SK-N-SH (cell line): ENCODE results near the gene RBM4B. TPM values are rescaled to one million over a fixed set of nuclear protein-coding genes. Genes with fewer than 3 reads are reported as not detected.

Source experiments
- CTCF ChIA-PET: fragments of 300-600, 350-600 bp; formaldehyde crosslinking; extraction: SDS; loops from one replicate; lab custom pipeline; 2021; lab: Yijun Ruan, JAX
- POLR2A ChIA-PET: fragments of 350-600 bp; sonication (Branson Sonifier 250); formaldehyde crosslinking; extraction: SDS; loops from one replicate; lab custom pipeline; 2020; ENCODE audit warnings: antibody characterized with exemption, inconsistent platforms; lab: Yijun Ruan, JAX
- DNase-seq: peaks from one replicate; pipeline ENCODE4 v3.0.0; 2012
- H2AFZ ChIP-seq: fragments of 200-600 bp; sonication (generic); 2 replicates; pipeline ENCODE4 v1.8.1; 2016; ENCODE audit warnings: antibody characterized with exemption, mild to moderate bottlenecking, low read depth
- H3F3A ChIP-seq: fragments of 200-600 bp; sonication (generic); replicated peaks from 2 replicates; pipeline ENCODE3; 2016; ENCODE audit warnings: antibody characterized with exemption, mild to moderate bottlenecking; ENCODE audit not compliant: insufficient read depth
- H3K27ac ChIP-seq, 2 experiments: fragments of 200-500 bp in 1 of 2; fragments of 200-600 bp in 1 of 2; sonication (Bioruptor generic) in 1 of 2; sonication (generic), shearing (Covaris generic) in 1 of 2; 2 replicates each; pipeline versions ENCODE4 v1.5.1 to v1.6.1; 2014 to 2016; ENCODE audit warnings: low read depth in 2 of 2, inconsistent platforms in 1 of 2, low read length in 1 of 2, mild to moderate bottlenecking in 1 of 2, mixed read lengths in 1 of 2
- H3K27me3 ChIP-seq: fragments of 200-600 bp; sonication (generic), shearing (Covaris generic); 2 replicates; pipeline ENCODE4 v1.6.1; 2016; ENCODE audit warnings: mixed run types; ENCODE audit not compliant: insufficient read depth
- H3K36me3 ChIP-seq, 2 experiments: fragments of 200-500 bp in 1 of 2; fragments of 200-600 bp in 1 of 2; sonication (Bioruptor generic) in 1 of 2; sonication (generic) in 1 of 2; replicated peaks in 1 of 2; 2 replicates each; pipeline versions ENCODE3 to v1.5.1; 2014 to 2016; ENCODE audit warnings: low read length in 1 of 2, mild to moderate bottlenecking in 1 of 2; ENCODE audit not compliant: insufficient read depth in 2 of 2, control insufficient read depth in 1 of 2
- H3K4me1 ChIP-seq, 2 experiments: fragments of 200-500 bp in 1 of 2; fragments of 200-600 bp in 1 of 2; sonication (Bioruptor generic) in 1 of 2; sonication (generic), shearing (Covaris generic) in 1 of 2; 2 replicates each; pipeline versions ENCODE4 v1.5.1 to v1.6.1; 2014 to 2016; ENCODE audit warnings: low read depth in 1 of 2, low read length in 1 of 2, mixed run types in 1 of 2; ENCODE audit not compliant: insufficient read depth in 2 of 2, control insufficient read depth in 1 of 2
- H3K4me2 ChIP-seq: fragments of 200-600 bp; sonication (generic), shearing (Covaris generic); 2 replicates; pipeline ENCODE4 v1.6.1; 2017; ENCODE audit warnings: mixed run types
- H3K4me3 ChIP-seq, 2 experiments: fragments of 200-500 bp in 1 of 2; fragments of 200-600 bp in 1 of 2; sonication (Bioruptor generic) in 1 of 2; sonication (generic), shearing (Covaris generic) in 1 of 2; 2 replicates each; pipeline versions ENCODE4 v1.5.1 to v1.8.1; 2014 to 2016; ENCODE audit warnings: low read depth in 2 of 2, inconsistent platforms in 1 of 2, low read length in 1 of 2, mild to moderate bottlenecking in 1 of 2, mixed read lengths in 1 of 2, moderate library complexity in 1 of 2
- H3K79me2 ChIP-seq: fragments of 200-600 bp; sonication (generic); 2 replicates; pipeline ENCODE4 v1.8.1; 2017; ENCODE audit warnings: mild to moderate bottlenecking; ENCODE audit not compliant: insufficient read depth
- H3K9ac ChIP-seq: fragments of 200-600 bp; sonication (generic); 2 replicates; pipeline ENCODE4 v1.6.1; 2017; ENCODE audit warnings: mixed run types
- H3K9me2 ChIP-seq: fragments of 200-600 bp; sonication (generic); 2 replicates; pipeline ENCODE4 v1.6.1; 2017; ENCODE audit warnings: mixed run types
- H3K9me3 ChIP-seq: fragments of 200-600 bp; sonication (generic); 2 replicates; pipeline ENCODE4 v1.6.1; 2017; ENCODE audit warnings: mixed run types, mild to moderate bottlenecking, moderate library complexity
- H4K20me1 ChIP-seq: fragments of 200-600 bp; sonication (generic); 2 replicates; pipeline ENCODE4 v1.6.1; 2017; ENCODE audit warnings: mild to moderate bottlenecking, mixed run types; ENCODE audit not compliant: insufficient read depth
- CTCF ChIP-seq: fragments of 200-600 bp; sonication (generic); IDR thresholded peaks from 2 replicates; pipeline ENCODE4 v1.6.1; 2017; ENCODE audit warnings: antibody characterized with exemption, mild to moderate bottlenecking, moderate library complexity
- FOXJ3 ChIP-seq: sonication (generic); formaldehyde crosslinking; IDR thresholded peaks from 2 replicates; pipeline ENCODE4 v1.5.1; 2020; ENCODE audit warnings: mild to moderate bottlenecking, missing genetic modification reagents
- FOXM1 ChIP-seq: IDR thresholded peaks from 2 replicates; pipeline ENCODE4 v1.4.0; 2012; ENCODE audit warnings: low read depth, mild to moderate bottlenecking
- GABPA ChIP-seq: IDR thresholded peaks from 2 replicates; pipeline ENCODE4 v1.4.0; 2012; ENCODE audit warnings: low read depth, mild to moderate bottlenecking
- GATA2 ChIP-seq: sonication (generic); formaldehyde crosslinking; IDR thresholded peaks from 2 replicates; pipeline ENCODE4 v1.5.0; 2020; ENCODE audit warnings: mild to moderate bottlenecking, missing genetic modification reagents
- JUND ChIP-seq: IDR thresholded peaks from 2 replicates; pipeline ENCODE4 v1.4.0; 2012
- NRF1 ChIP-seq: IDR thresholded peaks from 2 replicates; pipeline ENCODE4 v1.6.1; 2012; ENCODE audit warnings: low read depth, mild to moderate bottlenecking, low read length
- RFX5 ChIP-seq: IDR thresholded peaks from 2 replicates; pipeline ENCODE4 v1.6.1; 2012; ENCODE audit warnings: mild to moderate bottlenecking, improper control_type of control experiment, low read length
- SIN3A ChIP-seq: IDR thresholded peaks from 2 replicates; pipeline ENCODE4 v1.6.1; 2012; ENCODE audit warnings: low read depth, mild to moderate bottlenecking, low read length, moderate library complexity, borderline replicate concordance
- SMC3 ChIP-seq: IDR thresholded peaks from 2 replicates; pipeline ENCODE4 v1.6.1; 2012; ENCODE audit warnings: low read depth, low read length, improper control_type of control experiment
- TAF1 ChIP-seq: IDR thresholded peaks from 2 replicates; pipeline ENCODE4 v1.6.1; 2012; ENCODE audit warnings: low read depth, mild to moderate bottlenecking, low read length, moderate library complexity, borderline replicate concordance
- YY1 ChIP-seq: IDR thresholded peaks from 2 replicates; pipeline ENCODE4 v1.4.0; 2012; ENCODE audit warnings: low read depth, mild to moderate bottlenecking
- WGBS: methylation state at CpG from one replicate; pipeline ENCODE4 v1.1.6; 2017; ENCODE audit warnings: low lambda C conversion rate; 5-methylcytosine and 5-hydroxymethylcytosine counted together
- polyA plus RNA-seq, 3 experiments: library from polyadenylated mRNA; depleted of rRNA; stranded (reverse); fragments of >200 nt; gene quantifications; 2 replicates each; pipeline ENCODE4 v1.2.3, GENCODE V29; 2012

RBM4B gene
- polyA plus RNA-seq, 1 of the 3 experiments (the other 2 are of a cell fraction) = 31.1 TPM

GRCh38 chr11:66631883-66632282 lies 45.8 kb downstream of the RBM4B start:
- no peak overlapping the region for H3K27ac ChIP-seq
- no peak overlapping the region for H3K4me3 ChIP-seq
- CTCF ChIA-PET = interaction anchor here (1.6 kb wide), 1 partner anchor 39 kb away, joined by 5 read pairs; the partner anchor contains the start of genes CCDC87 and CCS
- no peak for DNase-seq
- H3K4me2 ChIP-seq = no peak overlapping the region
- H3K36me3 ChIP-seq = peaks cover 32 to 47% of the 10 kb centered on the region in 2 experiments
- TF ChIP-seq YY1 (no peak), FOXM1 (no peak)
- H3K9me3 ChIP-seq = no peaks in the 10 kb centered on the region
- H3K79me2 ChIP-seq = peaks cover 100% of the 10 kb centered on the region
- H3F3A ChIP-seq = peaks cover 24% of the 10 kb centered on the region
- H2AFZ ChIP-seq = no peak overlapping the region
- H3K27me3 ChIP-seq = no peaks in the 10 kb centered on the region
- 100% methylated on average over 4 of the region's 6 CpGs for WGBS
- no peak overlapping the region for H3K9ac ChIP-seq
- H4K20me1 ChIP-seq = peaks cover 51% of the 10 kb centered on the region
- no peaks in the 10 kb centered on the region for H3K4me1 ChIP-seq
- no peaks in the 10 kb centered on the region for H3K9me2 ChIP-seq
- POLR2A ChIA-PET = no interaction called here

GRCh38 chr11:66629356-66629755 lies 48.3 kb downstream of the RBM4B start:
- no peak overlapping the region for H3K4me2 ChIP-seq
- H3F3A ChIP-seq = peaks cover 5% of the 10 kb centered on the region
- H3K4me1 ChIP-seq = no peaks in the 10 kb centered on the region
- H2AFZ ChIP-seq = no peak overlapping the region
- no peak overlapping the region for H3K9ac ChIP-seq
- peaks cover 76% of the 10 kb centered on the region for H4K20me1 ChIP-seq
- ChIA-PET POLR2A (interaction anchor here (0.7 to 1.7 kb wide), 3 partner anchors 9 to 147 kb away, joined by 3 to 5 read pairs (median 4); partner anchors contain the start of genes RBM14 and RBM4), CTCF (no interaction called here)
- peaks cover 58 to 61% of the 10 kb centered on the region in 2 experiments for H3K36me3 ChIP-seq
- DNase-seq = no peak
- H3K4me3 ChIP-seq = no peak overlapping the region
- 95% methylated on average over 2 of the region's 2 CpGs for WGBS
- no peaks in the 10 kb centered on the region for H3K9me3 ChIP-seq
- TF ChIP-seq FOXM1 (no peak), NRF1 (no peak), SMC3 (no peak), FOXJ3 (no peak), JUND (no peak), CTCF (no peak), GABPA (no peak), GATA2 (CRISPR knock-in tag) (no peak), YY1 (no peak), SIN3A (no peak), TAF1 (no peak), RFX5 (no peak)
- H3K79me2 ChIP-seq = peaks cover 100% of the 10 kb centered on the region
- H3K27me3 ChIP-seq = no peaks in the 10 kb centered on the region
- H3K27ac ChIP-seq = no peak overlapping the region
- no peaks in the 10 kb centered on the region for H3K9me2 ChIP-seq
